ENCODE results near the gene MIX23.

Gene MIX23

GRCh38 chr3:122312826-122313225, 70.2 kb downstream of the MIX23 start:
- Histone ChIP-seq H4K20me1 (ENCODE audit: insufficient read depth, low read length) (no peaks in the 10 kb centered on the region), H3K4me1 (ENCODE audit: low read length) (no peaks in the 10 kb centered on the region), H2AFZ (ENCODE audit: low read depth, low read length) (no peak overlapping the region), H3K27ac (ENCODE audit: low read length) (no peak overlapping the region), H3K79me2 (ENCODE audit: low read length) (no peaks in the 10 kb centered on the region), H3K4me2 (ENCODE audit: low read length) (no peak overlapping the region), H3K9me3 (ENCODE audit: insufficient read depth, low read length) (no peaks in the 10 kb centered on the region), H3K36me3 (replicated peaks; ENCODE audit: low read depth, low read length) (no peaks in the 10 kb centered on the region), H3K4me3 (ENCODE audit: low read length) (no peak overlapping the region), H3K9ac (ENCODE audit: low read length) (no peak overlapping the region), H3K27me3 (ENCODE audit: low read depth, low read length) (no peaks in the 10 kb centered on the region)
- no peak for TF ChIP-seq CTCF (IDR thresholded peaks at IDR 0.05; ENCODE audit: low read depth, low read length)
- TF ChIP-seq EZH2phosphoT487 (IDR thresholded peaks at IDR 0.05; ENCODE audit: low read depth) = no peak

GRCh38 chr3:122310361-122310760, 72.7 kb downstream of the MIX23 start:
- Histone ChIP-seq H4K20me1 (ENCODE audit: insufficient read depth, low read length) (no peaks in the 10 kb centered on the region), H3K4me2 (ENCODE audit: low read length) (no peak overlapping the region), H3K9me3 (ENCODE audit: insufficient read depth, low read length) (no peaks in the 10 kb centered on the region), H3K36me3 (replicated peaks; ENCODE audit: low read depth, low read length) (no peaks in the 10 kb centered on the region), H3K27ac (ENCODE audit: low read length) (no peak overlapping the region), H3K27me3 (ENCODE audit: low read depth, low read length) (no peaks in the 10 kb centered on the region), H2AFZ (ENCODE audit: low read depth, low read length) (no peak overlapping the region), H3K4me1 (ENCODE audit: low read length) (peaks cover 8% of the 10 kb centered on the region), H3K4me3 (ENCODE audit: low read length) (no peak overlapping the region), H3K79me2 (ENCODE audit: low read length) (no peaks in the 10 kb centered on the region), H3K9ac (ENCODE audit: low read length) (no peak overlapping the region)
- no peak for TF ChIP-seq CTCF (IDR thresholded peaks at IDR 0.05; ENCODE audit: low read depth, low read length)
- no peak for TF ChIP-seq EZH2phosphoT487 (IDR thresholded peaks at IDR 0.05; ENCODE audit: low read depth)

All from OCI-LY3 (cell line).